Aorta (tissue), 5 donors: ENCODE data around the gene MIA2. TPM values are rescaled to one million over a fixed set of nuclear protein-coding genes. Genes with fewer than 3 reads are reported as not detected.
"Not testable (repeated sequence)": the region's sequence is repeated elsewhere in the genome, so short reads cannot be mapped to it uniquely, and the experiment has no call there.

Experiments
- ATAC-seq: fragments of 200-7000 bp; cut with Tn5 transposase; one replicate; pipeline ENCODE4 v1.9.1; 2022; ENCODE audit warnings: moderate library complexity; ENCODE audit not compliant: low FRiP score
- DNase-seq, 2 donors: peaks; one replicate each; pipeline ENCODE4 v3.0.0-alpha.2; 2020
- H3K27ac ChIP-seq, 2 donors: one replicate each; pipeline ENCODE4 v1.5.1; 2013; ENCODE audit warnings: low read length in 2 of 2, mild to moderate bottlenecking in 2 of 2, moderate library complexity in 2 of 2, control low read depth in 1 of 2, inconsistent platforms in 1 of 2, low read depth in 1 of 2
- H3K27me3 ChIP-seq, 2 donors: one replicate each; pipeline ENCODE4 v1.6.1; 2013; ENCODE audit warnings: control low read depth in 1 of 2, low read length in 1 of 2, mild to moderate bottlenecking in 1 of 2, moderate library complexity in 1 of 2; ENCODE audit not compliant: insufficient read depth in 2 of 2, control insufficient read depth in 1 of 2
- H3K36me3 ChIP-seq, 2 donors: one replicate each; pipeline ENCODE4 v1.6.1; 2013; ENCODE audit warnings: control low read depth in 1 of 2, low read length in 1 of 2, mild to moderate bottlenecking in 1 of 2; ENCODE audit not compliant: insufficient read depth in 2 of 2, control insufficient read depth in 1 of 2
- H3K4me1 ChIP-seq, 2 donors: one replicate each; pipeline ENCODE4 v1.6.1; 2013; ENCODE audit warnings: low read length in 2 of 2, control low read depth in 1 of 2, mild to moderate bottlenecking in 1 of 2, moderate library complexity in 1 of 2; ENCODE audit not compliant: insufficient read depth in 2 of 2, control insufficient read depth in 1 of 2
- H3K4me3 ChIP-seq, 2 donors: one replicate each; pipeline ENCODE4 v1.5.1; 2013; ENCODE audit warnings: low read length in 2 of 2, control low read depth in 1 of 2, mild to moderate bottlenecking in 1 of 2
- H3K9me3 ChIP-seq: one replicate; pipeline ENCODE4 v1.6.1; 2013; ENCODE audit warnings: mild to moderate bottlenecking, low read length; ENCODE audit not compliant: control insufficient read depth
- WGBS, 2 donors: extraction: QIAGEN DNeasy Blood & Tissue Kit; methylation state at CpG; one replicate each; pipeline ENCODE4 v1.1.7; 2013; 5-methylcytosine and 5-hydroxymethylcytosine counted together
- intact Hi-C, 2 donors: fragments of 100-400 bp; cut with DNase I; formaldehyde crosslinking; loops; one replicate each; pipeline versions ENCODE4 v1.14.2 to v1.15.0; 2022
- polyA plus RNA-seq, 2 donors: library from polyadenylated mRNA; stranded (reverse); fragments of 200-250 nt; gene quantifications; one replicate each; pipeline ENCODE4 v1.2.3, GENCODE V29; 2013
- total RNA-seq, 2 donors: library from RNA; stranded (reverse); fragmentation: NEBNext Ultra II Directional; extraction: Animal tissue kit (Norgen Biotek cat#: 25700); gene quantifications; one replicate each; pipeline ENCODE4 v1.2.1, GENCODE V29; 2021
- donor health status: healthy with polysubstance abuse.
- donor health status: Bipolar disorder and iron deficiency.
- donor health status: DM: no; HTN: no; CAD: no.
- donor health status: DM: no; HTN: no; CAD: no.
- donor health status: DM: yes; HTN: yes; CAD: no.

The MIA2 gene
- total and polyA plus RNA-seq, 4 donors, result 13.5 to 26.7 (median 19.7) TPM

DNA sequence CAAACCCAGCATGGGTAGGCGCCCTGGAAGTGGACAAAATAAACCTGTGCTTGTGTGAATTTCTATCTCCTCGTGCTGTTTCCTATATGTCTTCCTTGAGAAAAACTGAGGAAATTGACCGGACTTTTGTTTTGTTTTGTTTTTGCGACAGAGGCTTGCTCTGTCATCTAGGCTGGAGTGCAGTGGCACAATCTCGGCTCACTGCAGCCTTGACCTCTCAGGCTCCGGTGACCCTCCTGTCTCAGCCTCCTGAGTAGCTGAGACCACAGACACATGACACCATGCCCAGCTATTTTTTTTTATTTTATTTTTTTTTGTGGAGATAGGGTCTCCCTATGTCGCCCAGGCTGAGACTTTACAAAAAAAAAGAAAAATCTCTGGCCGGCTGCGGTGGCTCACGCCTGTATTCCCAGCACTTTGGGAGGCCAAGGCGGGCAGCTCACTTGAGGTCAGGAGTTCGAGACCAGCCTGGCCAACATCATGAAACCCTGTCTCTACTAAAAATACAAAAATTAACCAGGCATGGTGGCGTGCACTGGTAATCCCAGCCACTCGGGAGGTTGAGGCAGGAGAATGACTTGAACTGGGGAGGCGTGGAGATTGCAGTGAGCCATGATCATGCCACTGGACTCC lies 22.5 kb upstream of the MIA2 start:
- 87 to 88% methylated on average over 15 of the region's 15 CpGs for WGBS, 2 donors
- intact Hi-C loops, result no loop called here

DNA sequence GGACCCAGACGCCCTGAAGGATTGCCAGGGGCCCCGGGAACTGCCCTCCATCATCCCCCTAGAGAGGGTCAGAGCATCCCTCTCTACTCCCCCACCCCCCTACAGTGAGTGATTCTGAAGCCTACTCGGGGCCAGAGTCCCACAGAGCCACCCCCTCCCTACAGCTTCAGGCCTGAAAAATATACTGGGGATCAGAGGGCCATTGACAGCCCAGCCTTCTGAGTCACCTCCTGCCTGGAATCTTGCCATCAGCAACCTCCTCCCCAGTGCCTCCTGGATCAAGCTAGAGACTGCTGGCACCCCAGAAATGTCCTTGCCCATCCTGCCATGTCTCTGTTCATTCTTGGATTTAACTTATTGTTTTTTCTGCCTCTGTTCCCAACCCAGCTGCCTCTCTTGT lies 21.7 kb upstream of the MIA2 start:
- Histone ChIP-seq H3K9me3 (no peaks in the 10 kb centered on the region), H3K4me1 (no peaks in the 10 kb centered on the region), H3K4me3 (no peak overlapping the region), H3K27me3 (no peaks in the 10 kb centered on the region), H3K36me3 (no peaks in the 10 kb centered on the region), H3K27ac (no peak overlapping the region)
- no peak for DNase-seq
- intact Hi-C loops, result no loop called here
- whole genome bisulfite sequencing, 2 donors, result 77 to 78% methylated on average over 3 of the region's 3 CpGs
- no peak for ATAC-seq

More for the DNA sequence above, 22.5 kb upstream of the MIA2 start:
- Histone ChIP-seq H3K9me3 (no peaks in the 10 kb centered on the region), H3K36me3 (no peaks in the 10 kb centered on the region), H3K27ac (no peak overlapping the region), H3K4me1 (no peaks in the 10 kb centered on the region), H3K27me3 (no peaks in the 10 kb centered on the region), H3K4me3 (no peak overlapping the region)
- no peak for DNase-seq
- no peak for ATAC-seq

DNA sequence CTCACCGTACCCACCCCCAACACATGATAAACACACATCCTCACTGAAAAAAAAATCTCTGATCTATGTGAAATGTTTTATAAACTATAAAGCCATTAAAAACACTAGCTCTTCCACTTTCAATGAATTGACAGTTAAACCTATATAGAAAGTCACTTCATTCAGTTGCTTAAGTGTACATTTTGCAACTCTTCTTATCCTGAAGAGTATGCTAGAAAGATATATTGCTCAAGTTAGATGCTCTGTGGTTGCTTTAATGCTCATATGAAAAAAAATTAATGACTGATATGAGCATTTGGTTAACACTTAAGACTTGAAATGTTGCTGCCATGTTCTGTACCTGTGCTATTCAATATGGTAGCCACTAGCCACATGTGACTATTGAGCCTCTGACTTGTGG lies 21.0 kb upstream of the MIA2 start:
- Histone ChIP-seq H3K4me3 (no peak overlapping the region), H3K36me3 (no peaks in the 10 kb centered on the region), H3K27me3 (no peaks in the 10 kb centered on the region), H3K9me3 (no peaks in the 10 kb centered on the region), H3K4me1 (no peaks in the 10 kb centered on the region), H3K27ac (no peak overlapping the region)
- intact Hi-C loops, result no loop called here
- ATAC-seq (no peak), DNase-seq (no peak)
- WGBS, 2 donors, result 89 to 100% methylated on average over 1 of the region's 1 CpG

DNA sequence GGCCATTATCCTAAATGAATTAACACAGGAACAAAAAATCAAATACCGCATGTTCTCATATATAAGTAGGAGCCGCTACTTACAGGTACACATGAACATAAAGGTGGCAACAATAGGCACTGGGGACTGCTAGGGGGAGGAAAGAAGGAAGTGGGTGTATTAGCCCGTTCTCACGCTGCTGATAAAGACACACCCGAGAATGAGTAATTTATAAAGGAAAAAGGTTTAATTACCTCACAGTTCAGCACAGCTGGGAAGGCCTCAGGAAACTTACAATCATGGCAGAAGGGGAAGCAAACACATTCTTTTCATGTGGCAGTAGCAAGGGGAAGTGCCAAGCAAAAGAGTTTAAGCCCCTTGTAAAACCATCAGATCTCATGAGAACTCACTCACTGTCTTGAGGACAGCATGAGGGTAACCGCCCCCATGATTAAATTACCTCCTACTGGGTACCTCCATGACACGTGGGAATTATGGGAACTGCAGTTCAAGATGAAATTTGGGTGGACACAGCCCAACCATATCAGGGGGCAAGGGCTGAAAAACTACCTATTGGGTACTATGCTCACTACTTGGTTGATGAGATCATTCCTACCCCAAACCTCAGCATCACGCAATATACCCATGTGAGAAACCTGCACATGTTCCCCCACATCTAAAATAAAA lies 16.4 kb upstream of the MIA2 start:
- peaks cover 0 to 3% of the 10 kb centered on the region in 2 donors for H3K4me1 ChIP-seq
- ATAC-seq (no peak), DNase-seq (no peak)
- intact Hi-C loops, result no loop called here
- no peaks in the 10 kb centered on the region for H3K36me3 ChIP-seq
- H3K4me3 ChIP-seq, result no peak overlapping the region
- no peaks in the 10 kb centered on the region for H3K9me3 ChIP-seq
- H3K27me3 ChIP-seq, result no peaks in the 10 kb centered on the region
- WGBS, 2 donors, result 82% methylated on average over 8 of the region's 8 CpGs
- H3K27ac ChIP-seq, result no peak overlapping the region

DNA sequence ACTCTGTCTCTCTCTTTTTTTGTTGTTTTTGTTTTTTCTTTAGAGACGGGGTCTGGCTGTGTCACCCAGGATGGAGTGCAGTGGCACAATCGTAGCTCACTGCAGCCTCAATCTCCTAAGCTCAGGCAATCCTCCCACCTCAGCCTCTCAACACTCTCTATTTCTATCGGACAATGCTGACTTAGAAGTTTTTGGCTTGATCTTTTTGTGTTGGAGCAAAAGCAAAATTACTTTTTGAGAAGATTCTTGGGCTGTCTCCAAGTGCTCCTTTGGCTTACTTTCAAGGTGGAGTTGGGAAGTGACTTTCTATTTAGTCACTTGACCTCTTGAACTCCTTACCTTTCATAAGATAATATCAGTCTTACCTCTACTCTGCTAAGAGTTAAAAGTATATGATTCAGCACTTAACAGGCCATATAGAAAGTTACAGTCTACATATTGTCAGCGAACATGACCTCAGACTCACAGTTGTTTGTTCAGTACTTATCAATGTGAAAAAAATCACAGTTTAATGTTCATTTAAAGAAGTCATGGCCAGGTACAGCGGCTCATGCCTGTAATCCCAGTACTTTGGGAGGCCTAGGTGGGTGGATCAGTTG lies 15.4 kb upstream of the MIA2 start:
- Histone ChIP-seq H3K27ac (no peak overlapping the region), H3K36me3 (no peaks in the 10 kb centered on the region), H3K4me1 (peaks cover 0 to 3% of the 10 kb centered on the region in 2 donors), H3K4me3 (no peak overlapping the region), H3K27me3 (no peaks in the 10 kb centered on the region), H3K9me3 (no peaks in the 10 kb centered on the region)
- DNase-seq (no peak), ATAC-seq (no peak)
- WGBS, 2 donors, result 37 to 45% methylated on average over 5 of the region's 5 CpGs
- intact Hi-C loops, result no loop called here

DNA sequence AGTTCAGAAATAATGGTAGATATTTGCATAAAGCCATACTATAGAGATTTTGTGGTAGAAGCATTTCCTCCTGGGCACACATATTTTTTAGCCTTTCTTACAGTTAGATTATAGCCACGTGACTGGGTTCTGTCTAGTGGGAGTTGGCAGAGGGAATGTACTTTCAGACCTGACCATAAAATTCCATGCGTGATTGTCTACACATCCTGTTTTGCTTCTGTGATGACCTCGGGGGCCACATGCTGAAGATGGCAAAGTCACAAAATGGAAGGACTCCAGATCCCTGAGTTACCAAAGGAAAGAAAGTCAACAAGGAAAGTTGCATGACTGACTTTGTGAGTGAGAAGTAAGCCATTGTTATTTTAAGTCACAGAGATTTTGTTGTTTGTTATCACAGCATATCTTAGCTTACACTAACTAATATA lies 14.6 kb upstream of the MIA2 start:
- H3K27me3 ChIP-seq, result no peaks in the 10 kb centered on the region
- WGBS, 2 donors, result 35 to 43% methylated on average over 3 of the region's 3 CpGs
- ATAC-seq (no peak), DNase-seq (no peak)
- H3K27ac ChIP-seq, result no peak overlapping the region
- H3K4me1 ChIP-seq, result peaks cover 0 to 3% of the 10 kb centered on the region in 2 donors
- no peaks in the 10 kb centered on the region for H3K36me3 ChIP-seq
- no peaks in the 10 kb centered on the region for H3K9me3 ChIP-seq
- H3K4me3 ChIP-seq, result no peak overlapping the region
- intact Hi-C loops, result no loop called here

DNA sequence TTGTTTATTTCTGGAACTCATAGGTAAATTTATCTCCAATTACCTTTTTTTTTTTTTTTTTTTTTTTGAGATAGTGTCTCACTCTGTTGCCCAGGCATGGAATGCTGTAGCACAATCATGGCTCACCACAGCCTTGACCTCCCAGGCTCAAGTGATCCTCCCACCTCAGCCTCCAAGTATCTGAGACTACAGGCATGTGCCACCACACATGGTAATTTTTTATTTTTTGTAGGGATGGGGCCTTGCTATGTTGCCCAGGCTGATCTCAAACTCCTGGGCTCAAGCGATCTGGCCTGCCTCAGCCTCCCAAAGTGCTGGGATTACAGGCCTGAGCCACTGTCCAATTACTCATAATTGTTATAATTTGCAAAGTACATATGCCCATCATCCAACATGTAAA lies 13.2 kb upstream of the MIA2 start:
- H3K36me3 ChIP-seq, H3K9me3 ChIP-seq, H3K27ac ChIP-seq, H3K27me3 ChIP-seq, intact Hi-C loops, H3K4me3 ChIP-seq, H3K4me1 ChIP-seq, DNase-seq, ATAC-seq: not testable (repeated sequence)
- 94 to 97% methylated on average over 1 of the region's 1 CpG for WGBS, 2 donors

DNA sequence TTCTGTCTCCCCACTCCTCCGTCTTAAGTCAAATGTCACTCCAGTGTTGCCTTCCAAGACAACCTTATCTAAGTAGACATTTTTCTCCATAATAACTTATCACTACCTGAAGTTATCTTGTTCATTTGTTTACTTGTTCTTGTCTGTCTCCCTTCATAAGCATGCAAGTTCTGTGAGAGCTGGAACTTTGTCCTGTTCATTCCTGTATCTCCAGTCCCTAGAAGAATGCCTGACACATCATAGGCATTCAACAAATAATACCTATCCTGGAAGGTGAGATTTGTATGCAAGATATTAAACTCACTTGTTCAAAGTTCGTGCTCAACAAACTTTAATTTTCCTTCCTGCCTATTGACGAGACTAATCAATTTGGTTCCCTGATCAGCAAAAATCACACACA lies 5.7 kb upstream of the MIA2 start:
- Histone ChIP-seq H3K36me3 (no peaks in the 10 kb centered on the region), H3K9me3 (no peaks in the 10 kb centered on the region), H3K27ac (no peak overlapping the region), H3K27me3 (no peaks in the 10 kb centered on the region), H3K4me1 (no peaks in the 10 kb centered on the region), H3K4me3 (no peak overlapping the region)
- WGBS, 2 donors, result 82 to 89% methylated on average over 3 of the region's 3 CpGs
- DNase-seq (no peak), ATAC-seq (no peak)
- intact Hi-C loops, result no loop called here
